NCI-H2227 (cell line): ENCODE results near the gene DDX52.
A peak's percentile ranks its signal among the peaks of the same experiment; 100 is the strongest.

ENCODE experiments used
- DNase-seq: peaks from one replicate; lab custom pipeline; 2025; ENCODE audit not compliant: unreplicated experiment; lab: John Stamatoyannopoulos, UW

The DDX52 gene

DNA sequence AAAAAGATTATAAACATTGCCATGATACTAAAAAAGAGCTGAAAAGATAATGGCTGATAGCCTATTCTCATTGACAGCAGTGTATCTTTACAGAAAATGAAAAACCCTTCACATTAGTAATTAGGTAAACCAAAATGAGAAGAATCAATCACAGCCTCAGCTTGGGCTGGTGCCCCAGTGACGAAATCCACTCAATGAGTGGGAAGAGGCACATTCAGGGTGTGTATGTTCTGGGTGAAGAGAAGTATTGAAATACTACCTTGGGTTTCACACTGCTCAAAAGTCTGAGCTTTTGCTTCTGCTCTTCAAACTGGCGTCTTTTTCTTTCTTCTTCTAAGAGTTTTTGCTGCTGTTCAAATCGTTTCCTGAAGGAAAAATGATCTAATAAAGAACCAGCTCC, 58.2 kb downstream of the DDX52 start:
- no peak for DNase-seq

DNA sequence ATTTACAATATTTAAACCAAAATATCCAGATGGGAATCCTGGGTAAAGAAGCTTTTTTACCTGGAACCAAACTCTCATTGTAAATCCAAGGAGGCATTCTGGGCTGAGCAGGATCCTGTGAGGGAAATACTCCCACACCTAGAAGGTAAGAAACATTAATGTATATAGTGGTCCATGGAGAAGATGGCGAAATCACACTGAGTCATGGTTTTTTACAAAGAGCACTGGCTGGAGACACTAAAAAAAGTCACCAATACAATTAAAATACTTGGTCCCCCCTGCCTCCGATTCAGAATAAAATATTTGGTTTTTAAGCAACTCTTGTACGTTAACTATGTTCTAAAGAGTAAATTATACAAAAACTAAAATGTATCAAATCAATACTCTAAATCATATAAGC, 67.0 kb downstream of the DDX52 start:
- no peak for DNase-seq

DNA sequence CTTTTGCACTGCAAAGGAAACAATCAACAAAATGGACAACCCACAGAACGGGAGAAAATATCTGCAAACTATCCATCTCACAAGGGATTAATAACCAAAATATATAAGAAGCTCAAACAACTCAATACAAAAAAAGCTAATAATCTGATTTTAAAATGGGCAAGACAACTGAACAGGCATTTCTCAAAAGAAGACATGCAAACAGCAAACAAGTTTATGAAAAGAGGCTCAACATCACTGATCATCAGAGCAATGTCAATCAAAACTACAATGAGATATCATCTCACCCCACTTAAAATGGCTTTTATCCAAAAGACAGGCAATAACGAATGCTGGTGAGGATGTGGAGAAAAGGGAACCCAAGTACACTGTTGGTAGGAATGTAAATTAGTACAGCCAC, 68.8 kb downstream of the DDX52 start:
- DNase-seq, result no peak

DNA sequence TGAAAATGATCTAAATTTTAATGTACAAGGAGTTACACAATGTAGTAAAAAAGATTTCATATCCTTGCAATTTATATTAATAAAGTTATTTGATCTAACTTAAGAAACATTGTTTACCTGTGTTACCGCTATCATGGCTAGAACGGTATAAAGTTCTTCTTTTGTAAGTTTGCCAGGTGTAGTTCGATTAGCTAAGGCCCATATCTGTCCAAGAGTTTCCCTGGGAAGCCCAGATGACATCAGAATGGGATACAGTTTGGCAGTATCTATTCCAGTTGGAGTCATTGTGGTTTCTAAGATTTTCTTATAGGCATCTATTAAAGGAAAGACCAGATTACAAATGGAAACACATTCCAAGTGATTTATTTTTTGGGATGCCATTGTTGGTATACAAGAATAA, 71.6 kb downstream of the DDX52 start:
- DNase-seq, result no peak

DNA sequence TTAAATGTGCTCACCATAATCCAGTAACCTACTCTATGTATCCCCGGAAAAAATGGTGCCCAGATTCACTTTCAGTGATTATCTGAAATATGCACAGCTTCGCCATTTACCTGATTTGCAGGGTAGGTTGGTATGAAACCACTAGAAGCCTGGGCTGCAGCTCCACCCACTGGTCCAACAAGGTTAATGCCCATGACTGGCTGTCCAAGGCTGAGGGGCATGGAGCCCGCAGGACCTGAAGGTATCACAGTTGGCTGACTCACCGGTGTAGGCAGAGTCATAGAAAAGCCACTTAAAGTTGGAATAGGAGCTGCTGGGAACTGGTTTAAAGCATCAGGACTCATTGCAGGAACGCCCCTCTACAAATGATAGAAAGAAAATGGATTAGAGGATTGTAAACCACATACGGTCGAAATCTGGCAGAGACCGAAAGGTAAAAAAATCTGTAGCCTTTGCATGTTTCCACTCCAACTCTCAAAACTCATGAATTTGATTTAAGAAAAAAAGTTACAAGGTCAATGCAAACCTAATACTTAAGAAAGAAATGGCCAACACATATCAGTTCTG, 72.6 kb downstream of the DDX52 start:
- peak; percentile 58 for DNase-seq

DNA sequence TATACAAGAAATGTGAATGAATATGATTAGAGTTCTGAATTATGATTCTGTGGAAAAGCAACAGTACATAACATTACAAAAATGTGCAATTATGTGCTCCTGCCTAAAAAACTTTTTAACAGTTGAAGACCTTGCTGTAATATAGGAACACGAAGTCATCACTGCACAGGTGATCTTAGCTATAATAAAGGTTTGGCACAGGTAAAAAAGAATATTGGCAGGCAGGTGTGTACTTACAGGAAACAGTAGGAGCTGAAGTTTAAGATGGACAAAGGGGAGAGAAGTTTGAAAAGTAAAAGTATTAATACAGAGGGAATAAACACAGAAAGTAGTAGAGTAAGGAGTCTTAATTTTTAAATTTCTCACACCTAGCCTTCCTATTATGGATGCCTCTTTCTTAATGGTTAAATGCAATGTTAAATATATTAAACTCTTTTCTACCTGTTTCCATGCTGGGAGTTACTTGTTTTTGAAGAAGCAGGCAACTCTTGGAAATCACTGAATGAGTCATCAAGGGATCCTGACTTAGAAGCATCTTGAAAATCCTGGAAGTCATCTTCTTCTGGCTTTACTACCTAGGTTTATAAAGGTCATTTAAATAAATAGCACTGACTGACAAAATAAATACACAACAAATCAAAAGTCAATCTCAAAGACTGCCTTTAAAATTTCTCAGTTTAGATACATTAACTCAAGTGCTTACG, 74.7 kb downstream of the DDX52 start:
- DNase-seq, result no peak

DNA sequence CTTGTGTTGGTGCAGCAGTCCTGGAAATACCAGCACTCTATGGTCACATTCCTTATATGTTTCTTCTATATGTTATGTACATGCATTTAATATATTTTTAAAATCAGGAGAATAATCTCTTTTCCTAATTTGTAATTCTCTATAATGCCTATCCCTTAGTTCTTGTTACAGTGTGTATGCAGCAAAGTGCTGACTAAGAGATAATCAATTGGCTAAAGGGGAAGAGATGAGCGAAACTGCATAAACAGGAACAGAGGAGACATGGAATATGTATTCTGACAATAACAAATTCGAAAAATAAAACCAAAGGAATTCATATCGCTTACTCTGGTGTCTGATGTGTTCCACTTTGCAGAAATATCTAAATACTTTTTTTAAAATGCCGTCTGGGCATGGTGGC, 75.7 kb downstream of the DDX52 start:
- no peak for DNase-seq

DNA sequence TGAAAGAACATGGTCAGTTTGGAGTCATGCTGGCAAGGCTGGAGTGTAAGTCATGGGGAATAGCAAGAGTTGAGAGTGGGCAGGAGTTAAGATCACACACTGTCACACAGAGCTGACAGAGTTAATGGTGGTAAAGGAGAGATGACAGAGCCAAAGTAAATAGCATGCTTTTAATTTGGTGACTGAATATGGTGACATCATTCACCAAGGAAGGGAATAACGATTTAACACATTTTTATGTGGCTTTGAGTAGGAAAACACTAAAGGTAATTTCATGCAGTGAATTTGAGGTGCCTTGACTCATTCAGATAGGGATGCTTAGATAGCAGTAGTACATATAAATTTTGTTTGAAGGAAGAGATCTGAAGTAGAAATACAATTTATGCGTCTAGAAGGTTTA, 76.1 kb downstream of the DDX52 start:
- no peak for DNase-seq

DNA sequence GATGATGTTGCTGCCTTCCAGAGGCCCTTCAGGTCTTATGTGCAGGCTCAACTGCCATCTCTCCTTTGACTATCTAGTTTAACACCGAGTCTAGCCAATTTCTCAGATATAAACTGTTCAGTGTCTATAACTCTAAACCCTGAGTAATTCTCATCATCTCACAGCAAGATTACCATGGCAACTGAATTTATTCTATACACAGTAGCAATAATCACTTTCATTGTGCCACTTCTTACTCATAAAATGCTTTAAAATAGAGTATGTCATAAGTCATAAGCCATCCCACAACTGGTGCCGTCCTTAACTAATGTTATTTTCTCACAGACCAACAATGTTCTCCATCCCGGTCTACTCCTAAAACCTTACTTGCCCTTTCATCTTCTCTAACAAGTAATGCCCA, 79.0 kb downstream of the DDX52 start:
- no peak for DNase-seq

DNA sequence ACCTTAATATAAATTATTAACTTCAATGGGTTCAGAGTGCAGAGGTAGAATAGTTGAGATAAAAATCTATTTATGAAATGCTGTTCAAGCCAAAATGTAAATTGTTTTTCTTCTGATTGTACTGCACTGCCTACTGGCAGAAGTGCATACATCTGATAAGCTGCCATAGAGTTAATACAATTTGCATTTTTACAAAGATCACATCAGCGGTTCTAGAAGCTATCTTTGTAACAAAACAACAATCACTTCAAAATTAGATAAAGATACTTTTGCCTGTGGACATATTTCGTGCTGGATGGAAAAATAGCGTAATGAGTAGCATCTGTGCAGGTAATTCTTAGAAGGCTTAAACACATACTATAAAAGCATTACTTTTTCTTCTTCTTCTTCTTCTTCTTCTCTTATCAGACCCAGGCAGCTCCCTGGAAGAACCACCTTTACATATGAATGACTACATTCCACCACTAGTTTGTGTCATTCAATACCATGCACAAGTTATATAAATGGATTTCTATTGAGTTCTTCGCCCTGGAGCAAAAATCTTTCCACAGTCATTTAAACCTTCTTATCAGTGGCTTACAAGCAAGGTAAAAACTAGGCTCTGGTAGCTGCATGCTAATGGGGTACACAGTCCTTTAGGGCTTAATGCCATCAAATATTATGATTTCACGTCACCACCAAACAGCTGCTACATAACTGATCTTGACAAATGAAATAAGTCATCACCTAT, 81.1 kb downstream of the DDX52 start:
- no peak for DNase-seq
